ENCODE data around the gene MFRP.

DNA sequence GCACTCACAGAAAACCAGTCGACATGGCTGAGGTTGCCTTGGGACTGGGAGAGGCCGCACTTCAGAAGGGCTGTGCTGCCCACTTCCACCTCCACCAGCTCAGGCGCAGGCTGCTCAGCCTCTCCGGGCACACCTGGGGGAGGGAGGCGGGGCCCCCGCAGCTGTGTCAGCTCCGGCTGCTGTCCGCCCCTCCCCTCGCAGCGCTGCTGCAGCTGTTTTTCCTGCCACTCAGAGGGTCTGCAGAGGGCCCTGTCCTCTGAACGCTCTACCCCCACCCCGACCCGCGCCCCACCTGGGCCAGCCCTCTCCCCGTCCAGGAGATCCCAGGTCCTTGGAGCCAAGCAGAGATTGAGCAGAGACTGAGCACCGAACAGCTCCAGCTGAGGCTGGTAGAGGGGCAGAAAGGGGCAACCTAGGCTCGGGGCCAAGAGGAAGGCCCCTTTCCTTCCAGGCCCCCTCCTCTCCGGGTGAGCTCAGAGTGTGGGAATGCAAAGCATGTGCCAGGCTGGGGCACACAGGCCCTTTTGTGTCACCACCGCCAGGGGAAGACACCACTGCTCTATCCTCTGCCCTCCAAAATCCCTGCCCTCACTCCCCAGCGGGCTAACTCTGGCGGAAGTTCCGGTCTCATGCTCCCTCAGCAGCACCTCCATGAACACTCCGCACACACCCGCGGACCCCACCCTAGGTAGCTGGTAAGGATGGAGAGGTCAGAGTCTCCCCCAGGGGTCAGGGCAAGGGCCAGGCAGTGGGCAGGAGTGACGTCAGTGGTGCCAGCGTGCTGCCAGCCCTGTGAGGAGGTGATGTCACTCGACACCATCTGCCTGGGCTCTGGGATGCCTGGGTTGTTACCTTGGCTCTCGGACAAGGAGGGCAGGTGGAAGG is 31.1 kb downstream of the MFRP start:
- TF ChIP-seq EZH2 (IDR thresholded peaks at IDR 0.05) (no peak), POLR2AphosphoS5 (IDR thresholded peaks at IDR 0.05; ENCODE audit: borderline replicate concordance, low read depth, low read length) (no peak), FOXP2 (optimal IDR thresholded peaks at IDR 0.05; ENCODE audit: control extremely low read depth, extremely low read length, insufficient read depth) (no peak)

Measured in SK-N-MC (cell line).